Activated effector memory CD4-positive, alpha-beta T cell treated with Interleukin-2 at 50 U/mL for 16 hours (primary cell): ENCODE measurements around the gene HMCN2.

Experiments
- DNase-seq: peaks from one replicate; pipeline ENCODE4 v3.0.0-alpha.2; 2020

The HMCN2 gene

GRCh38 chr9:130473566-130473965, 208.0 kb downstream of the HMCN2 start:
- no peak for DNase-seq

- DNase-seq = no peak
These were observed 208.5 kb downstream of the HMCN2 start for GRCh38 chr9:130474106-130474505.

- no peak for DNase-seq
These were observed 210.7 kb downstream of the HMCN2 start for GRCh38 chr9:130476151-130476730.

- no peak for DNase-seq
These were observed 212.0 kb downstream of the HMCN2 start for GRCh38 chr9:130477564-130477963.

GRCh38 chr9:130478152-130478551, 212.6 kb downstream of the HMCN2 start:
- no peak for DNase-seq

- no peak for DNase-seq
These were observed 213.4 kb downstream of the HMCN2 start for GRCh38 chr9:130478736-130479575.

- no peak for DNase-seq
These were observed 214.0 kb downstream of the HMCN2 start for GRCh38 chr9:130479587-130479986.

GRCh38 chr9:130480673-130481072, 215.1 kb downstream of the HMCN2 start:
- no peak for DNase-seq

GRCh38 chr9:130482463-130482862, 216.9 kb downstream of the HMCN2 start:
- DNase-seq = no peak

- DNase-seq = no peak
These were observed 217.9 kb downstream of the HMCN2 start for GRCh38 chr9:130483371-130483971.
